GM18858 (cell line): ENCODE data around the gene PCK1.

Experiments
- ATAC-seq: cut with Tn5 transposase; IDR thresholded peaks from one replicate; pipeline ENCODE4 v1.9.1; 2021; ENCODE audit not compliant: unreplicated experiment

PCK1 gene

DNA sequence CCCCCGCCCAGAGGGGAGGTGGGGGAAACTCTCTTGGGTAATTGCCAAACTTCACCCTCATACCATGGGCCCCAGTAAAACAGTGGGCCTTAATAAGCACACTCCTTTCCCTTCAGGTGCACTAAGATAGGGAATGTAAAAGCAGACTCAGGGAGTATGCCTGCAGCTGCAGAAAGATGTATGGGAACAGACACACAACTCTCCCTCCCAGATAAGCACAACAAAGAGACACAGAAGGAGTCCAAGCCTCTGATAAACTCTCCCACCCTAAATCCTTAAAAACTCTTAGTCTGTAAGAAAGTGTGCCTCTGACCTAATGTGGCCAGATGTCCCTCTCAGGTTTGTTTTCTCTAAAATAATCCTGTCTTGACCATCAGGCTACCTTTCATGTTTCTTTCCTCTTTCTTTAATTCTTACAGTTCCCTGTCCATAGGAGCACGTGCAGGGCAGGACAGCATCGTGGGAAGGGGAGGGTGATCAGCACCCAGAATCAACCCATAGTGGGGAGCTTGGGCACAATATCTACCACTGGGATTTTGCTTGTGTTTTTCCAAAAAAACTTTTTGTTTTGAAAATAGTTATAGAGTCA lies 24.7 kb upstream of the PCK1 start:
- ATAC-seq: no peak

DNA sequence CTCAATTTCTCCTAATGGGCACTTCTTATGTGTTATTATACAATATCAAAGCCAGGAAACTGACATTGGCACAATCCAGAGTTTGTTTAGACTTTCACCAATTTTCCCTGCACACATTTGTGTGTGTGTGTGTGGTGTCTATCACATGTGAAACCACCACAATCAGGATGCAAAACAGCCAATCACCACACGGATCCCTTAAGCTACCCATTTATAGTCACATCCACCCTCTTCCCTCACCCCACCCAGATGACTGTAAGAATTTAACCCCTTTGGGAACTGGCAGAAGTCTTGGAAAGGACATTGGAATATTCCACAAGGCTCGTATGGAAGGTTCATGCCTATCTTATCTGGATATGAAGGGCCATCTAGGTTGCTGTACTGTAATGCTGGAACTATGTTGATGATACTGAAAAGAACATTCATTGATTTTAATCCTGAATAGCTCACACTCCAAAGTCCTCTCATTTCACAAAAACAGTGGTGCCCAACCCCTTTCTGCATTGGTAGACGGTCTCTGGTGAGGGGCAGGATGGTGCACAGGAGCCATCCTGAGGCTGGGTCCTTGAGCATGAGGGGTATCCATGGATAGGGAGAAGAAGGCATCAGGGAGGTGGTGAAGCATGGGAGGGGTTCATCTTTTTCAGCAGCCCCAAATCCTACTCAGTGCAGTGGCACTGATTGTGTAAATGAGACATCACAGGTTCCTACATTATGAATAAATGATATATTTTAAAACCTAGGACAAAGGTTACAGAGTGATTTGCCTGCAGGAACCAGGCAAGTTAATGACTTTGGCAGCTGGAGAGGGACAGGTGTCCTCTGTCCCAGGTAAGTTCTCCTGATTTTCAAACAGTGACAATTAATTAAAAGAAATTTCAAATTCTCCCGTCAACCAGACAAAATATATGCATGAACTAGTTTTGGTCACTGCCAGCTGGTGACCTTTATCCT lies 23.9 kb upstream of the PCK1 start:
- no peak for ATAC-seq

- ATAC-seq: no peak
These were observed 23.1 kb upstream of the PCK1 start for GRCh38 chr20:57537822-57538221.

- ATAC-seq: no peak
These were observed 21.0 kb upstream of the PCK1 start for GRCh38 chr20:57539889-57540288.

- no peak for ATAC-seq
These were observed 19.9 kb upstream of the PCK1 start for GRCh38 chr20:57540890-57541580.

DNA sequence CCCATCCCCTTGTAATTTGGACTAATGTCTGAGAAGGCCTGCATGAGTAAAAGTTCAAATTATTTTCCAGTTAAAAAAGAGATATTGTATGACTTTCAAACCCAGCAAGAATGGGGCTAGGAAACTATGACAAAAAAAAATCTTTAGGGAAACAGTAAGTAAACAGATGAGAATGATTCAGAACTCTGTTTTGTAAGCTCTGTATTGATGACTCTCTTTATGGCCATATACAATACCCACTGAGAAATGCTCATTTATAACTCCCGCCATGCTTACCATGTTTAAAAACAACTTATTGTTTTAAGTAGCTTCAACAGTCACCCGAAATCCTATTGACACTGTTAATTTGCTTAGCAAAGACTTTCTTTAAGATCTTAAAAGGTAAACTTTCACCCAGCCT lies 17.2 kb upstream of the PCK1 start:
- no peak for ATAC-seq

DNA sequence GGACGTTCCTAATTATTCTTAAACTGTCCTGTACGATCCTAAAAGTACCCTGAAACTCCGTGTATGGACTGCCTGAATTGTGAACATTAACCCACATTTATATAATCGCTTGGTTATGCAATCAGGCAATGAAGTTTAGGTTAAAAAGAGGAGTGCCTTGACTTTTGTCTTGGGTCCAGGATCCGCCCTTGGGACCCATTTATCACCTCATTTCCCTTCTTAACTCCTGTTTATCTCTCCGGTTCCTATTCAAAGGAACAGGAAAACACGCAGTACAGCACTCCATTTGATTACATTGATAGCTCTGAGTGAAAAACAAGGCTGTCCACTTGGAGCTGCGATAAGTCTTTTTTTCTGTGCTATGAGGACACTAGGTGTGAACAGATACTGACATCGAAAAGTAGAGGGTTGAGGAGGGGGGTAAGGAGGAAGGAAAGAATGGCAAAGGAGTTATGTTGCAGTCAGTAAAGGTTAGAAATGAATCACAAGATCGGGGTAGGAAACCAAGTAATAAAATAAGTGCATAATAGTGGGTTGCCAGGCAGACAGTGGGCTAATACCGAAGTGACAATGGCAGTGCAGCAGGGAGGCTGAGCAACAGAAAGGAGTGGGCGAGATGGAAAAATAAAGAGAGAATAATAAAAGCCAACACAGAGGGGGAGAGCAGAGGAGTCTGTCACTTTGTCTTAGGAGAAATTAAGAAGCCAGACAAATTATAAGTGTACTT lies 15.9 kb upstream of the PCK1 start:
- no peak for ATAC-seq

- no peak for ATAC-seq
These were observed 14.8 kb upstream of the PCK1 start for GRCh38 chr20:57545927-57546662.

DNA sequence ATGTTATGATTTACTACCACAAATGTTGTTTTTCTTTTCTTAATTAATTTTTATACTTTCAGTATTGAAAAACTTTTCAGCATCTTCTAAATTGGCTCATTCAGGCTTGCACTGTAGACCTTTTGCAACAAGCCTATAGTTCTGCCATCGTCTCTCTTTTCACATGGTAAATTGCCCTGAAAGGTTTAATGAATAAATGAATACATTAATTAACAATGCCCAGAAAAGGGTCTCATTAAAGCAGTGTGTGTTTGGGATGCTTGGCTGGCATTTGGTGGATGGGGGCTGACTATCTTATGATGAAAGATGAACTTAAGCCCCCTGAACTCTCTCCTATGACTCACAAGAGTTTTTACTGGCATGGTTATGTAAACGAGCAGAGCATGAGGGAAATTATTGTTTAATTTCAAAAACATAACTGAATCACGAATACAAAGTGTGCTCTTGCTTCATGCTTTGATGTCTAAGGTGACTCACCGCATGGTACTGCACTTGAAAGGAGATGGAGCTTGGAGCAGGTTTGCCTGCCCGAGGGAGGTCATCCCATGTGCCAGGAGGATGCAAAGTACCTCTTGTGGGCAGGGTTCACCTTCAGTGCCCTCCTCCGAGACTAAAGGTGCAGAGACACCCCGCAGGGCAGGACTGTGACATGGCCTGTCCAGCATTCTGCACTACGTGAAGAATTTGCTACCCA lies 13.8 kb upstream of the PCK1 start:
- no peak for ATAC-seq

- ATAC-seq: no peak
These were observed 12.5 kb upstream of the PCK1 start for GRCh38 chr20:57548177-57549058.

DNA sequence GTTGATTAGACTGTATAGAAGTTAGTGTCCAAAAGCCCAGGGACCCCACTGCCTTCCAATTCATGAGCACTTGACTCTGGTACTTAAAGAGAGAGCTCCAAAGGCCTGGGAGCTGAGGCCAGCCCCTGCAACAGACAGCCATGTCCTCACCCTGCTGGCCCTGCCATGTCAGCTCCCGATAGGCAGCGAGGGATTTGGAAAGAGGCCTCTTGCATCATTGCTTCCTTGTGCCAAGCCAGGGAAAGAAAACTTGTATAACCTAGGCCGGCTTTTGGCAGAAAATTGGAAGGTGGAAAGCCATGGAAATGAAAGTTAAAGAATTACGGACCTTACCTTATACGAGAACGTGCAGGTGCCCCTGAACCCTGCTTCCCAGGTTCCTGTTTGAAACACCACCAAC lies 8.4 kb upstream of the PCK1 start:
- ATAC-seq: no peak

DNA sequence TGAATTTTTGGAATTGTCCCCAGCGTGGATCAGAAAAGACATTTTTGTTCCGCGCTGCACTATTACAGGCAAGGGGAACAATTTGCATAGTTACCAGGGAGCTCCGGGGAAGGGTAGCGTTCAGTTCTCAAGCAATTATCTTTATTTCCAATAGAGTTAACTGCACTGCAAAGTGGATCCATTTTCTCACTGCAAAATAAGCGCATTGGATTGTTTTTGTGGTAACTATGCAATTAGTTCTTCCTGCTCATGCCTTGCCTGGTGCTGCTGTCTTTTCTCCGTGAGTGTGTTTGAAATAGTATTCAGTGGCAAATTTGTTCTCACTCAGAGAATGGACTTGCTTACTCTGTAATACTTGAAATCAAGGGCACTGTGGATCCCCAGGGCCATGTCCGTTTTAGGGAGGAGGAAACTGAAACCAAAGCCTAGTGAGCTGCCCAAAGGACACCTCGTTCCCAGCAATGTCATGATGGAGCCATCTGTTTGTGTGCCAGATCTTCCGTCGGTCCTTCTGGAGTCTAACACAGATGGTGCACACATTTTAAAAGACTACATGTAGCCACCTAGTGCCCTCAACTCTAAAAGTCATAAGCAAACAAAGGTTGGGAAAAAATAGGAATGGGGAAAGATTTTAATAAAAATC lies 7.4 kb upstream of the PCK1 start:
- no peak for ATAC-seq

DNA sequence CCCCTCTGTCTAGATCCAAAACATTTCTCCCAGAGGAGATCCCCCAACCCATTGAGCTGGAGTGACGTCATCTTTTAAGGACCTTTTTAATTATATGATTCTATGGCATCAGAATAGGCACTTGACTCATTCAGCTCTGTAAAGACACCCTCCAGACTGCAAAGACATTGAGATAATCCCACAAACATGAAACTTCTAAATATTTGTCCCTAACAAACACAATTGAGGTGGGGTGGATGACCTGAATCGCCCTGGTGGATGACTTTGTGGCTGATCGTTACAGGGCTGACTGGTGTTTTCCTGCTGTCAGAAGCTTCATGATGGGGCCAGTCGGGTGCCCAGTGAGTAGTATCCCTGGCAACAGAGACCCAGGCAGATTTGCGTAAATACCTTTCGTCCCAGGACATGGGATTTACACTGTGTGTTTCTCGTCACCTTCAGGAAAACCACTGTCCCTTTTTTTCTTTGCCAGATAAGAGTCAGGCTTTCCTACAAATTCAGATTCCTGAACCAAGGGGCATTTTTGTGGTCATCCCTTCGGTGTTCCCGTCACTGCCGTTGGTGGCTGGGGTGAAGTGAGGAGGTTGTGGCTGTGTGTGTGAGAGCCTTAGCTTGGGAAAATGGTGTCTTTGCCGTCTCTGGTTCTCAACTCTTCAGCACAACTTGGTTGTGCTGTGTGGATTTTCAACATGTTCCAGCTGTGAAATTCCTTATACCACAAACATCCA lies 5.3 kb upstream of the PCK1 start:
- ATAC-seq: no peak

- no peak for ATAC-seq
These were observed 4.0 kb upstream of the PCK1 start for GRCh38 chr20:57556980-57557274.

- ATAC-seq: no peak
These were observed 2.8 kb upstream of the PCK1 start for GRCh38 chr20:57557926-57558613.

GRCh38 chr20:57558614-57559288 lies 2.2 kb upstream of the PCK1 start:
- no peak for ATAC-seq

DNA sequence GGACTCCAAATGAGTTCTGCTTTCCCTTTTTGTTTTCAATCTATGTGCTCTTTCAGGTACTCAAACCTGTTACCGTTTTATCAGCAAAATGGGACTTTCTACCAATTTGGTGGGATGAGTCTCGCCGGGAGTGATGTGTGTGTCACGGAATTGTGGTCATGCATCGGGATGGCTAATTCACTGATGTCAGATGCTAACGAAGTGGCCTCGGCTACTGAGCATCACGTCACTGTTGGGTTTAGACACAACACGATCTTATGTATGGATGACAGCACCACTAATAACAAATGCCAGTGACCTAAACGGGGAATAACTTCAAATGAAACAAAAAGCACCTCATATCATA lies 1.6 kb upstream of the PCK1 start:
- no peak for ATAC-seq
